SK-N-SH (cell line): ENCODE measurements around the gene ARHGAP6. TPM values are rescaled to one million over a fixed set of nuclear protein-coding genes. Genes with fewer than 3 reads are reported as not detected.

ENCODE experiments used
- CTCF ChIA-PET: fragments of 300-600, 350-600 bp; formaldehyde crosslinking; extraction: SDS; loops from one replicate; lab custom pipeline; 2021; lab: Yijun Ruan, JAX
- POLR2A ChIA-PET: fragments of 350-600 bp; sonication (Branson Sonifier 250); formaldehyde crosslinking; extraction: SDS; loops from one replicate; lab custom pipeline; 2020; ENCODE audit warnings: antibody characterized with exemption, inconsistent platforms; lab: Yijun Ruan, JAX
- DNase-seq: peaks from one replicate; pipeline ENCODE4 v3.0.0; 2012
- H2AFZ ChIP-seq: fragments of 200-600 bp; sonication (generic); 2 replicates; pipeline ENCODE4 v1.8.1; 2016; ENCODE audit warnings: antibody characterized with exemption, mild to moderate bottlenecking, low read depth
- H3F3A ChIP-seq: fragments of 200-600 bp; sonication (generic); replicated peaks from 2 replicates; pipeline ENCODE3; 2016; ENCODE audit warnings: antibody characterized with exemption, mild to moderate bottlenecking; ENCODE audit not compliant: insufficient read depth
- H3K27ac ChIP-seq, 2 experiments: fragments of 200-500 bp in 1 of 2; fragments of 200-600 bp in 1 of 2; sonication (Bioruptor generic) in 1 of 2; sonication (generic), shearing (Covaris generic) in 1 of 2; 2 replicates each; pipeline versions ENCODE4 v1.5.1 to v1.6.1; 2014 to 2016; ENCODE audit warnings: low read depth in 2 of 2, inconsistent platforms in 1 of 2, low read length in 1 of 2, mild to moderate bottlenecking in 1 of 2, mixed read lengths in 1 of 2
- H3K27me3 ChIP-seq: fragments of 200-600 bp; sonication (generic), shearing (Covaris generic); 2 replicates; pipeline ENCODE4 v1.6.1; 2016; ENCODE audit warnings: mixed run types; ENCODE audit not compliant: insufficient read depth
- H3K36me3 ChIP-seq, 2 experiments: fragments of 200-500 bp in 1 of 2; fragments of 200-600 bp in 1 of 2; sonication (Bioruptor generic) in 1 of 2; sonication (generic) in 1 of 2; replicated peaks in 1 of 2; 2 replicates each; pipeline versions ENCODE3 to v1.5.1; 2014 to 2016; ENCODE audit warnings: low read length in 1 of 2, mild to moderate bottlenecking in 1 of 2; ENCODE audit not compliant: insufficient read depth in 2 of 2, control insufficient read depth in 1 of 2
- H3K4me1 ChIP-seq, 2 experiments: fragments of 200-500 bp in 1 of 2; fragments of 200-600 bp in 1 of 2; sonication (Bioruptor generic) in 1 of 2; sonication (generic), shearing (Covaris generic) in 1 of 2; 2 replicates each; pipeline versions ENCODE4 v1.5.1 to v1.6.1; 2014 to 2016; ENCODE audit warnings: low read depth in 1 of 2, low read length in 1 of 2, mixed run types in 1 of 2; ENCODE audit not compliant: insufficient read depth in 2 of 2, control insufficient read depth in 1 of 2
- H3K4me2 ChIP-seq: fragments of 200-600 bp; sonication (generic), shearing (Covaris generic); 2 replicates; pipeline ENCODE4 v1.6.1; 2017; ENCODE audit warnings: mixed run types
- H3K4me3 ChIP-seq, 2 experiments: fragments of 200-500 bp in 1 of 2; fragments of 200-600 bp in 1 of 2; sonication (Bioruptor generic) in 1 of 2; sonication (generic), shearing (Covaris generic) in 1 of 2; 2 replicates each; pipeline versions ENCODE4 v1.5.1 to v1.8.1; 2014 to 2016; ENCODE audit warnings: low read depth in 2 of 2, inconsistent platforms in 1 of 2, low read length in 1 of 2, mild to moderate bottlenecking in 1 of 2, mixed read lengths in 1 of 2, moderate library complexity in 1 of 2
- H3K79me2 ChIP-seq: fragments of 200-600 bp; sonication (generic); 2 replicates; pipeline ENCODE4 v1.8.1; 2017; ENCODE audit warnings: mild to moderate bottlenecking; ENCODE audit not compliant: insufficient read depth
- H3K9ac ChIP-seq: fragments of 200-600 bp; sonication (generic); 2 replicates; pipeline ENCODE4 v1.6.1; 2017; ENCODE audit warnings: mixed run types
- H3K9me2 ChIP-seq: fragments of 200-600 bp; sonication (generic); 2 replicates; pipeline ENCODE4 v1.6.1; 2017; ENCODE audit warnings: mixed run types
- H3K9me3 ChIP-seq: fragments of 200-600 bp; sonication (generic); 2 replicates; pipeline ENCODE4 v1.6.1; 2017; ENCODE audit warnings: mixed run types, mild to moderate bottlenecking, moderate library complexity
- H4K20me1 ChIP-seq: fragments of 200-600 bp; sonication (generic); 2 replicates; pipeline ENCODE4 v1.6.1; 2017; ENCODE audit warnings: mild to moderate bottlenecking, mixed run types; ENCODE audit not compliant: insufficient read depth
- CTCF ChIP-seq: fragments of 200-600 bp; sonication (generic); IDR thresholded peaks from 2 replicates; pipeline ENCODE4 v1.6.1; 2017; ENCODE audit warnings: antibody characterized with exemption, mild to moderate bottlenecking, moderate library complexity
- ELF1 ChIP-seq: IDR thresholded peaks from 2 replicates; pipeline ENCODE4 v1.4.0; 2012
- EP300 ChIP-seq, 2 experiments: IDR thresholded peaks; 2 replicates each; pipeline versions ENCODE4 v1.4.0 to v1.6.1; 2012; ENCODE audit warnings: borderline replicate concordance in 1 of 2, low read depth in 1 of 2, low read length in 1 of 2
- FOSL2 ChIP-seq: IDR thresholded peaks from 2 replicates; pipeline ENCODE4 v1.4.0; 2012; ENCODE audit warnings: low read depth, mild to moderate bottlenecking, moderate library complexity, borderline replicate concordance
- GATA2 ChIP-seq: sonication (generic); formaldehyde crosslinking; IDR thresholded peaks from 2 replicates; pipeline ENCODE4 v1.5.0; 2020; ENCODE audit warnings: mild to moderate bottlenecking, missing genetic modification reagents
- IRF3 ChIP-seq: fragments of 150-350 bp; IDR thresholded peaks from 2 replicates; pipeline ENCODE4 v1.6.1; 2016; ENCODE audit warnings: mild to moderate bottlenecking, low read depth, low read length
- MEF2A ChIP-seq: IDR thresholded peaks from 2 replicates; pipeline ENCODE4 v1.4.0; 2012; ENCODE audit warnings: low read depth, borderline replicate concordance
- MXI1 ChIP-seq: IDR thresholded peaks from 2 replicates; pipeline ENCODE4 v1.6.1; 2012; ENCODE audit warnings: mild to moderate bottlenecking, low read depth, low read length, improper control_type of control experiment
- NFIC ChIP-seq: IDR thresholded peaks from 2 replicates; pipeline ENCODE4 v1.4.0; 2012; ENCODE audit warnings: borderline replicate concordance
- NRF1 ChIP-seq: IDR thresholded peaks from 2 replicates; pipeline ENCODE4 v1.6.1; 2012; ENCODE audit warnings: low read depth, mild to moderate bottlenecking, low read length
- RCOR1 ChIP-seq: fragments of 150-350 bp; IDR thresholded peaks from 2 replicates; pipeline ENCODE4 v1.6.1; 2017; ENCODE audit warnings: antibody characterized with exemption, low read length
- RFX5 ChIP-seq: IDR thresholded peaks from 2 replicates; pipeline ENCODE4 v1.6.1; 2012; ENCODE audit warnings: mild to moderate bottlenecking, improper control_type of control experiment, low read length
- RXRA ChIP-seq: IDR thresholded peaks from 2 replicates; pipeline ENCODE4 v1.4.0; 2012; ENCODE audit warnings: low read depth, mild to moderate bottlenecking, borderline replicate concordance
- SIN3A ChIP-seq: IDR thresholded peaks from 2 replicates; pipeline ENCODE4 v1.6.1; 2012; ENCODE audit warnings: low read depth, mild to moderate bottlenecking, low read length, moderate library complexity, borderline replicate concordance
- SMC3 ChIP-seq: IDR thresholded peaks from 2 replicates; pipeline ENCODE4 v1.6.1; 2012; ENCODE audit warnings: low read depth, low read length, improper control_type of control experiment
- USF1 ChIP-seq: IDR thresholded peaks from 2 replicates; pipeline ENCODE4 v1.4.0; 2012; ENCODE audit warnings: low read depth, borderline replicate concordance
- USF2 ChIP-seq: fragments of 150-350 bp; IDR thresholded peaks from 2 replicates; pipeline ENCODE4 v1.6.1; 2017; ENCODE audit warnings: antibody characterized with exemption, low read length, low read depth, borderline replicate concordance
- WGBS: methylation state at CpG from one replicate; pipeline ENCODE4 v1.1.6; 2017; ENCODE audit warnings: low lambda C conversion rate; 5-methylcytosine and 5-hydroxymethylcytosine counted together
- polyA plus RNA-seq, 3 experiments: library from polyadenylated mRNA; depleted of rRNA; stranded (reverse); fragments of >200 nt; gene quantifications; 2 replicates each; pipeline ENCODE4 v1.2.3, GENCODE V29; 2012
- TF ChIP-seq, protein P1 (sequence below): IDR thresholded peaks from 2 replicates; pipeline ENCODE4; 2012
- TF ChIP-seq, protein P2 (sequence below): IDR thresholded peaks from 2 replicates; pipeline ENCODE4 v1.4.0; 2012; ENCODE audit warnings: low read depth, borderline replicate concordance

ARHGAP6 gene
- polyA plus RNA-seq, 1 of the 3 experiments (the other 2 are of a cell fraction), result 0.16 TPM

- H4K20me1 ChIP-seq, result no peaks in the 10 kb centered on the region
- whole genome bisulfite sequencing, result 49% methylated on average over 2 of the region's 2 CpGs
- no peaks in the 10 kb centered on the region for H3K27me3 ChIP-seq
- no peaks in the 10 kb centered on the region for H3F3A ChIP-seq
- no peaks in the 10 kb centered on the region for H3K36me3 ChIP-seq
- no peak overlapping the region for H3K4me2 ChIP-seq
- H3K9me2 ChIP-seq, result no peaks in the 10 kb centered on the region
- H3K9ac ChIP-seq, result no peak overlapping the region
- ChIA-PET CTCF (interaction anchor here (2.3 kb wide), 1 partner anchor 13 kb away, joined by 11 read pairs; no protein-coding TSS in a partner anchor), POLR2A (no interaction called here)
- no peak overlapping the region for H3K27ac ChIP-seq
- no peak for DNase-seq
- H3K4me3 ChIP-seq, result no peak overlapping the region
- H3K79me2 ChIP-seq, result no peaks in the 10 kb centered on the region
- no peaks in the 10 kb centered on the region for H3K4me1 ChIP-seq
- TF ChIP-seq USF2 (no peak), MXI1 (no peak), USF1 (no peak)
- H3K9me3 ChIP-seq, result no peaks in the 10 kb centered on the region
- no peak overlapping the region for H2AFZ ChIP-seq
Measured at GRCh38 chrX:11393949-11394654, 271.6 kb downstream of the ARHGAP6 start.

DNA sequence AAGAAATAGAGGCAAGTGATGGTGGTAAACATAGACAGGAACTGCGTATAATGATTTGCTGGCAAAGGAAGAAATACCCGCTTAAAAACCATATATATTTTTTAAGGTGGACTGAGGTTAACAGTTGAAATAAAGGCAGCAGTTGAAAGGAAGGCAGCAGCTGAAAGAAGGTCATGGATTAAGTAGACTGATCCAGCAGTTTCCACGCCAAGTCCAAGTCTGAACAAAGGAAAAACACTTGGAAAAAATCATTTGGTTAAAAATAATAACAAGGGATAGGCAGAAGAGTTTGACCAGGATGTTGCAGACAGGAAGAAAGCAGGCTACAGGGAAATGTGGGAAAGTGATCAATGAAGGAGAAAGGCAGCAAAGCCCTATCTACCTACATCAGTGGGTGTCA, 278.9 kb downstream of the ARHGAP6 start:
- H3K9ac ChIP-seq, result no peak overlapping the region
- no peaks in the 10 kb centered on the region for H3K9me3 ChIP-seq
- no peaks in the 10 kb centered on the region for H3K27me3 ChIP-seq
- CTCF ChIA-PET, result no interaction called here
- no peaks in the 10 kb centered on the region for H3F3A ChIP-seq
- no peaks in the 10 kb centered on the region for H4K20me1 ChIP-seq
- H3K4me1 ChIP-seq, result no peaks in the 10 kb centered on the region
- TF ChIP-seq RCOR1, result no peak
- no peak for TF ChIP-seq GATA2 (CRISPR knock-in tag)
- TF ChIP-seq FOSL2, result no peak
- TF ChIP-seq ELF1, result no peak
- TF ChIP-seq RXRA, result no peak
- TF ChIP-seq RFX5, result no peak
- no peak for TF ChIP-seq EP300 (IDR thresholded peaks at IDR 0.05; ENCODE audit: borderline replicate concordance in 1 of 2, low read depth in 1 of 2, low read length in 1 of 2)
- TF ChIP-seq MEF2A, result no peak
- TF ChIP-seq IRF3, result no peak
- TF ChIP-seq NFIC, result no peak
- TF ChIP-seq, protein P1, sequence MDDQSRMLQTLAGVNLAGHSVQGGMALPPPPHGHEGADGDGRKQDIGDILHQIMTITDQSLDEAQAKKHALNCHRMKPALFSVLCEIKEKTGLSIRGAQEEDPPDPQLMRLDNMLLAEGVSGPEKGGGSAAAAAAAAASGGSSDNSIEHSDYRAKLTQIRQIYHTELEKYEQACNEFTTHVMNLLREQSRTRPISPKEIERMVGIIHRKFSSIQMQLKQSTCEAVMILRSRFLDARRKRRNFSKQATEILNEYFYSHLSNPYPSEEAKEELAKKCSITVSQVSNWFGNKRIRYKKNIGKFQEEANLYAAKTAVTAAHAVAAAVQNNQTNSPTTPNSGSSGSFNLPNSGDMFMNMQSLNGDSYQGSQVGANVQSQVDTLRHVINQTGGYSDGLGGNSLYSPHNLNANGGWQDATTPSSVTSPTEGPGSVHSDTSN, result no peak
- no peak for TF ChIP-seq SIN3A
- TF ChIP-seq NRF1, result no peak
- TF ChIP-seq, protein P2, sequence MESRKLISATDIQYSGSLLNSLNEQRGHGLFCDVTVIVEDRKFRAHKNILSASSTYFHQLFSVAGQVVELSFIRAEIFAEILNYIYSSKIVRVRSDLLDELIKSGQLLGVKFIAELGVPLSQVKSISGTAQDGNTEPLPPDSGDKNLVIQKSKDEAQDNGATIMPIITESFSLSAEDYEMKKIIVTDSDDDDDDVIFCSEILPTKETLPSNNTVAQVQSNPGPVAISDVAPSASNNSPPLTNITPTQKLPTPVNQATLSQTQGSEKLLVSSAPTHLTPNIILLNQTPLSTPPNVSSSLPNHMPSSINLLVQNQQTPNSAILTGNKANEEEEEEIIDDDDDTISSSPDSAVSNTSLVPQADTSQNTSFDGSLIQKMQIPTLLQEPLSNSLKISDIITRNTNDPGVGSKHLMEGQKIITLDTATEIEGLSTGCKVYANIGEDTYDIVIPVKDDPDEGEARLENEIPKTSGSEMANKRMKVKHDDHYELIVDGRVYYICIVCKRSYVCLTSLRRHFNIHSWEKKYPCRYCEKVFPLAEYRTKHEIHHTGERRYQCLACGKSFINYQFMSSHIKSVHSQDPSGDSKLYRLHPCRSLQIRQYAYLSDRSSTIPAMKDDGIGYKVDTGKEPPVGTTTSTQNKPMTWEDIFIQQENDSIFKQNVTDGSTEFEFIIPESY, result no peak
- TF ChIP-seq SMC3, result no peak
- TF ChIP-seq CTCF, result no peak
- no peaks in the 10 kb centered on the region for H3K9me2 ChIP-seq
- H3K27ac ChIP-seq, result no peak overlapping the region; a peak in 1 of 4 replicates
- H2AFZ ChIP-seq, result no peak overlapping the region
- H3K79me2 ChIP-seq, result no peaks in the 10 kb centered on the region
- no peak overlapping the region for H3K4me2 ChIP-seq
- DNase-seq, result no peak
- H3K4me3 ChIP-seq, result no peak overlapping the region
- POLR2A ChIA-PET, result no interaction called here
- no peaks in the 10 kb centered on the region for H3K36me3 ChIP-seq
- 37% methylated on average over 3 of the region's 3 CpGs for WGBS
